Measurements from ENCODE around the gene ZNF362. TPM values are rescaled to one million over a fixed set of nuclear protein-coding genes. Genes with fewer than 3 reads are reported as not detected.
A peak's percentile ranks its signal among the peaks of the same experiment; 100 is the strongest.

ZNF362 gene
- total RNA-seq, 1 donor from 2014 or later, result 37.8 TPM

DNA sequence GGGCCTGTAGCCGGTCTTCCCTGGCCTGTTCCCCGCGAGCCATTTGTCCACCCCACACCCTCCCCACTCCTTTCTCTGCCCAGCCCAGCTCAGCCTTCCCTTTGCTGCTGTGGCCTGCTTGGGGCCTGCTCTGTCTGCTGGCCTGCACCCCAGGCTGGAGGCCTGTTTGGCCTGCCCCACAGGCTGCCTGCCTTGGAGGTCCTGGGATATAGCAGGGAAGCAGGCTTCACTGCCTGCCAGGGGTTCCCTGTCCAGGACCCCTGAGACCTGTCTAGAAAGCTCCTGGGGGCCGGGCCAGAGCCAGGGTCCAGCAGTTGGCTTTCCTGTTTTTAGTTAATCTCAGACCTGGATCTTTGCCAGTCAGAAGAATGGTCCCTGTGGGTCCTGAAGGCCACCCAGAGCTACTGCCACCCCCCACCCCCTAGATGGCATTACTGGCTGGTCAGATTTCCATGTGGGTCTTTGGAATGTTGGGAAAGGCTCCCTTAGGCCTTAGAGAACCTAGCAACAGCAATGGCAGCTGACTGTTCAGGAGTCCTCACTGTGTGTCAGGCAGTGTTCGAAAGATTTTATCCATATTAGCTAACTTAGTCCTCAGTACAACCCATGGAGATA, 7.7 kb downstream of the ZNF362 start:
- intact Hi-C loops (cut with micrococcal nuclease), result no loop called here
- no peak for DNase-seq
- no peak for ATAC-seq

GRCh38 chr1:33265780-33266605, 9.7 kb downstream of the ZNF362 start:
- ATAC-seq, result no peak
- intact Hi-C loops (cut with micrococcal nuclease), result no loop called here

GRCh38 chr1:33266766-33267165, 10.5 kb downstream of the ZNF362 start:
- intact Hi-C loops (cut with micrococcal nuclease), result no loop called here
- no peak for ATAC-seq
- DNase-seq, result no peak

More at GRCh38 chr1:33265780-33266605, 9.7 kb downstream of the ZNF362 start:
- DNase-seq, result no peak

DNA sequence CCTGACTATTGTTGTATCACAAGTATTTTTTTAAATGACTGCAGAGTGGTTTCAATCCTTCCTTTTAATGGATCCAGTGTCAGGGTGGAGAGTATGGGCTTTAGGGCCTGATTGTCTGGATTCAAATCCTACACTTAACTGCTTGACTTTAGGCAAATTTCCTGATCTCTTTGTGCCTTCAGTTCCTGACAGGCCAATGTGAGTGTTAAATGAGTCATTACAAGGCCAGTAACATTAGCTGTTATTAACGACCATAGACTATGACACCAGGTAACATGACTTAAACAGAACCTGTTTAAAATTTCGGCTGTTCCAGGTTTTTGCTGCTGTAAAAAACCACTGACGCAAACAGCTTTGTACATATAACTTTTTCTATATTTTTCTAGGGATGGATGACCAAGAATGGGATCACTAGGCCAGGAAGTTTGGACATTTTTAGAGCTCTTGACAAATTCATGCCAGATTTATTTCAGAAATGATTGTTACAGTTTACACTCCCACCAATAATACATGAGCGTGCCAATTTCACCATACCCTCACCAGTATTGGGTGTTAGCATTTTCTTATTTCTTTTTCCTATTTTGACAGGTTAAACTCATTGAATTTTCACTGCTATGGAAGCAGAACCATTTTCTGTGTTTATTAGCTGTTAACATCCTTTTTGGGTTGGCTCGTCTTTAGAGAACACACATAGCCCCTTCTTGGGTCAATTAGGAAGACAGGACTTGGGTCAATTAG, 11.3 kb downstream of the ZNF362 start:
- DNase-seq (no peak), ATAC-seq (no peak)
- intact Hi-C loops (cut with micrococcal nuclease), result no loop called here

GRCh38 chr1:33268457-33268856, 12.2 kb downstream of the ZNF362 start:
- no peak for DNase-seq
- no peak for ATAC-seq
- intact Hi-C loops (cut with micrococcal nuclease), result no loop called here

GRCh38 chr1:33268927-33269610, 12.8 kb downstream of the ZNF362 start:
- no peak for DNase-seq
- peak; percentile 38 for ATAC-seq
- intact Hi-C loops (cut with micrococcal nuclease), result no loop called here

- ATAC-seq (no peak), DNase-seq (no peak)
- intact Hi-C loops (cut with micrococcal nuclease), result no loop called here
Measured at GRCh38 chr1:33269621-33270020, 13.3 kb downstream of the ZNF362 start.

DNA sequence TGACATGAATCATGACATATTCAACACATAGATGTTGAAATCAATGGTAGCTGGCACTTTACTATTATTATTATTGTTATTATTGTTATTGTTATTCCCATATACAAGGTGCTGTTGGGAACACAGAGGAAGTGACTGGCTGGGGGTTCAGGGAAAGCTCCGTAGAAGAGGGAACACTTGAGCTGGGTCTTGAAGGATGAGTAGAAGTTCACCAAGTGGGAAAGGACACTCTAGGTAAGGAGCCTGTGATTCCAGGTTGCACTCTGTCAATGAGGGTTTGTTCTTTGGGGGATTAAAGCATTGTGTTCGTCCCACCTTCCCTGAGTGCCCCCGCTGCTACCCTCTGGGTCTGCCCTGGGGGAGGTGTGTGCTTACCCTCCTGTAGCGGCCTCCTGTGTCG, 14.1 kb downstream of the ZNF362 start:
- intact Hi-C loops (cut with micrococcal nuclease), result no loop called here
- ATAC-seq, result no peak
- no peak for DNase-seq

DNA sequence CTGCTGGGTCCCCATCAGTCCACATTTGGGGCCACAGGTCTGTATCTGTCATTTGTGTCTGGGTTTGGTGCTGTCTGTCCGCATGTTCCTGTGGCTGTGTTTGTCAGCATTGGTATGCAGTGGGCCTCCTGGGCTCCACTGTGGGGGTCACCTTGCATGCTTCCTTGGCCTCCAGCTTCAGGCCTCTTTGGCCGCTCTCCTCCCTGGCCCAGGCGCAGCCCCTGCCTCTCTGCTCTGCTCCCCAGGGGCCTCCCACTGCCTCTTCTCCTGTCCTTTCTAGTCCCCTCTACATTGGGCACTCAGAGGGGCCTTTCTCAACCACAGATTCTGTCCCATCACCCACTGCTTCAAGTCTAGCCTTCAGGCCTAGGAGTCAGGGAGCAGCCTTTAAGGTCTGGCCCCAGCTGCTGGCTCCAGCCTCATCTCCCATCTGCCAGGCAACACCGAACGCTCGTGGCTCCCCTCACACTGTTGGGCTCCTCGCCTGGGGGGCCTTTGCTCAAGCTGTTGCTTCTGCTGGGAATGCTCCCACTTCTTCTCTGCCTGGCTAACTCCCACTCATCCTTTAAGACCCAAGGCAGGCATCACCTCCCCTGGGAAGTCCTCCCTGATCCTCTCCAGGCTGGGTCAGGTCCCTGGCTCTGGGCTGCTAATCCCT, 14.6 kb downstream of the ZNF362 start:
- DNase-seq (no peak), ATAC-seq (no peak)

GRCh38 chr1:33271666-33272505, 15.6 kb downstream of the ZNF362 start:
- no peak for DNase-seq
- no peak for ATAC-seq
- intact Hi-C loops (cut with micrococcal nuclease), result no loop called here

More for the DNA sequence above, 14.6 kb downstream of the ZNF362 start:
- intact Hi-C loops (cut with micrococcal nuclease), result no loop called here

- intact Hi-C loops (cut with micrococcal nuclease), result no loop called here
- ATAC-seq, result no peak
Measured at GRCh38 chr1:33272509-33272908, 16.2 kb downstream of the ZNF362 start.

GRCh38 chr1:33272930-33273329, 16.6 kb downstream of the ZNF362 start:
- ATAC-seq, result no peak
- DNase-seq, result no peak
- intact Hi-C loops (cut with micrococcal nuclease), result no loop called here

More at GRCh38 chr1:33272509-33272908, 16.2 kb downstream of the ZNF362 start:
- no peak for DNase-seq

- DNase-seq (no peak), ATAC-seq (no peak)
- intact Hi-C loops (cut with micrococcal nuclease), result no loop called here
Measured at GRCh38 chr1:33273406-33273805, 17.1 kb downstream of the ZNF362 start.

DNA sequence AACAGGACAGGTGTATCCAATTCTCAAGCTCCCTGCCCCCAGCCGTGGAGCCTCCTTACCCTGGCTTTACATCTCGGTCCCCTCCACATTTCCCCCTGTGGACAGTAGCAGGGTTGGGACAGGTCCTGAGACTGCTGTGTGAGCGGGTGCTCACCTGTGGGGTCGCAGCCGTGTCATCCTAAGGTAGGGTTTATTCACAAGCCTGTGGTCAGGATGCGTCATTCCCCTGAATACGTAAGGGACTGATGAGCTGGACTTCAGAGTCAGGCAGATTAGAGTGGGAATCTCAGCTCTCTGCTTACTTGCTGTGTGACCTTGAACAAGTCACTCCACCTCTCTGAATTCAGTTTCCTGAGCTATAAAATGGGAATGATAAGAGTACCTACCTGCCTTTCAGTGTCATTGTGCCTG, 17.7 kb downstream of the ZNF362 start:
- DNase-seq, result no peak
- intact Hi-C loops (cut with micrococcal nuclease), result no loop called here
- no peak for ATAC-seq

DNA sequence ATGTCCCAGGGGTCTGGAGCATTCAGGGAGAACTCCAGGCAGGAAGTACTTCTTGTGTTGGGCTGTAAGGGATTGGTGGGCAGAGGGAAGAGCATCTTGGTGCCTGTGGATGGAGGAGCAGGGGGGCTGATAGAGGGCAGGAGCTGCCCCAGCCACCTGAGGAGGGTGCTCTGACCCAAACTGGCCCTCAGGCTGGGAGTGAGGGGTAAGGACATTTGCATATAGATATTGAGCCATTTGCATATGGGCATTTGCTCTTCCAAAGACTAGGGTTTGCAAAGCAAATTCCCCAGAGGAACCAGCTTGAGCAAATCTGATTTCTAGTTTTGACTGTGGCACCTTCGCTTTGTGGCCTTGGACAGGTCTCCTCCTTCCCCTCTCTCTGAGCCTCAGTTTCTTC, 18.2 kb downstream of the ZNF362 start:
- intact Hi-C loops (cut with micrococcal nuclease), result no loop called here
- DNase-seq, result no peak
- no peak for ATAC-seq

DNA sequence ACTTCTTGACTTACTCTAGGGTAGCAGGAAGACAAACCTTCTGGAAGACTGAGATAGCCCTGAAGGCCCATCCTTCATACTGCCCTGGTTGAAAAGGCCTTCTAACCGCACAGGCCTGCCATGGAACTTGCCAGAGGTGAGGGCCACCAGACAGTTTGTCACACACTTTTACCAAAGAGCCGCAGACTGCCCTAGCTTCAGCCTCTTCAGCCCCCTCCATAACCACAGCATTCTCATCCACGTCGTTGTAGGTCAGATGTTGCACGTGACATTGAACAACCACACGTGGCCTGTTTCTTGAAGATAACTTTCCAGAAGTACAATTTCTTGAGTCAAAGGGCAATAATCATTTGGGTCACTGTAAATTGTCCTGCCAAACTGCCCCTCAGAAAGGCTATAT, 18.9 kb downstream of the ZNF362 start:
- DNase-seq (no peak), ATAC-seq (no peak)
- intact Hi-C loops (cut with micrococcal nuclease), result no loop called here

DNA sequence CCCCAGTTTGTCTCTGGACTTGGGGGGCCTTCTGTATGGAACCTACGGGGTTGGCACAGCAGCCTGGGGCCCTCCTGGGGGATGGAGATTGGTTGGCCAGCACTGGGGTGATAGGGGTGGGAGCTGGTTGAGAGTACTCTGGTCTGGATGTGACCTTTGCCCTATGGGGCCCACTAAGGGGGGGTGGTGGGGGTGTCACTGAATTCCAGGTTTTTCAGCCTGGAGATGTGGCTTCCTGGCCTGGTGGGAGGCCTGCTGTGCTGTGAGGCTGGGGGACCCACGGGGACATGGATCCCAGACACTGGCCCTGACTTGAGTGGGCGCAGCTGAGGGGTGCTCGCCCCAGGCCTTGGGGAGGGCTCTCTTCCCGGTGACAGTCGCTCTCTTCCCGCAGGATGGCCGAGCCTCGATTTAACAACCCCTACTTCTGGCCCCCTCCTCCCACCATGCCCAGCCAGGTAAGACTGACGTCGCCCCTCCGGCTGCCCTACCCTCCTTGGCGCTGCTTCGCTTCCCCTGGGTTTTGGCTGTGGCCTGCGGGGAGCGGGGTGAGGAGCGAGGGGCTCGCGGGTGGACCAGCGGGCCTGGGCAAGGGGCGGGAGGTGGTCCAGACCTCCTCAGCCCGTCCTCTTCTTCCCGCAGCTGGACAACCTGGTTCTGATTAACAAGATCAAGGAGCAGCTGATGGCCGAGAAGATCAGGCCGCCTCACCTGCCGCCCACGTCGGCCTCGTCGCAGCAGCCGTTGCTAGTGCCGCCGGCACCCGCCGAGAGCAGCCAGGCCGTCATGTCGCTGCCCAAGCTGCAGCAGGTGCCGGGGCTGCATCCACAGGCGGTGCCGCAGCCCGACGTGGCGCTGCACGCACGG, 19.6 kb downstream of the ZNF362 start:
- DNase-seq (no peak), ATAC-seq (no peak)
- intact Hi-C loops (cut with micrococcal nuclease), result no loop called here

Data from left ventricle myocardium superior (tissue), 1 donor.